Measurements from ENCODE around the gene MAML3.

The MAML3 gene

DNA sequence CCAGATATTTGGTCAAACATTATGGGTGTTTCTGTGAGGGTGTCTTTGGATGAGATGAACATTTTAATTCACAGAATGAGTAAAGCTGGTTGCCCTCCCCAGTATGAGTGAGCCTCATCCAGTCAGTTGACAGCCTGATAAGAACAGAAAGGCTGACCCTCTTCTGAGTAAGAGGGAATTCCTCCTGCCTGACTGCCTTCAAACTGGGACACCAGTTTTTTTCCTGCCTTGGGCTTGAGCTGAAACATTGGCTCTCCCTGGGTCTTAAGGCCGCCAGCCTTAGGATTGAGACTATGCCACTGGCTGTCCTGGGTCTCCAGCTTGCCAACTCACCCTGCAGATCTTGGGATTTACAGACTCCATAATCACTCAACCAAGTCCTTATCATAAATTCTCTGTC is 14.5 kb upstream of the MAML3 start:
- no peak for DNase-seq (ENCODE audit: low spot score)
- H3K79me1 ChIP-seq (ENCODE audit: low read depth, low read length), result no peaks in the 10 kb centered on the region
- H3K4ac ChIP-seq (ENCODE audit: low read length), result no peak overlapping the region
- H3K4me3 ChIP-seq (ENCODE audit: low read length in 2 of 2), result no peak overlapping the region
- H2BK5ac ChIP-seq (ENCODE audit: low read length), result no peak overlapping the region
- no peak overlapping the region for H3K14ac ChIP-seq (ENCODE audit: low read length)
- H2BK15ac ChIP-seq (ENCODE audit: low read length), result no peak overlapping the region
- H3K18ac ChIP-seq (ENCODE audit: low read length), result no peak overlapping the region
- no peak overlapping the region for H3K9ac ChIP-seq (ENCODE audit: low read depth, low read length, poor library complexity)
- no peaks in the 10 kb centered on the region for H3K4me1 ChIP-seq (ENCODE audit: control insufficient read depth in 2 of 2, insufficient read depth in 1 of 2, low read depth in 1 of 2, low read length in 2 of 2)
- H3K36me3 ChIP-seq (replicated peaks in 1 of 2; ENCODE audit: control insufficient read depth in 2 of 2, insufficient read depth in 2 of 2, low read length in 2 of 2), result no peaks in the 10 kb centered on the region
- H2AK5ac ChIP-seq (ENCODE audit: low read depth, low read length), result no peak overlapping the region
- no peak overlapping the region for H2BK12ac ChIP-seq (ENCODE audit: low read length)
- no peak overlapping the region for H3K27ac ChIP-seq (replicated peaks; ENCODE audit: low read length)
- H2BK120ac ChIP-seq (ENCODE audit: low read depth, low read length), result no peak overlapping the region
- no peak overlapping the region for H3K4me2 ChIP-seq (ENCODE audit: insufficient read depth, low read length, poor library complexity, severe bottlenecking)
- no CpG with 5 or more reads among the region's 1 CpG for WGBS, 2 donors (ENCODE audit: extremely low coverage in 2 of 2, insufficient read length in 2 of 2, insufficient replicate concordance in 1 of 2)
- no peak overlapping the region for H2AFZ ChIP-seq (ENCODE audit: low read length)
- no peaks in the 10 kb centered on the region for H3K9me3 ChIP-seq (replicated peaks in 1 of 2; ENCODE audit: control insufficient read depth in 2 of 2, insufficient read depth in 1 of 2, low read depth in 1 of 2, low read length in 2 of 2)
- no peaks in the 10 kb centered on the region for H3K27me3 ChIP-seq (ENCODE audit: control insufficient read depth in 3 of 3, insufficient read depth in 3 of 3, low read depth in 1 of 3, low read length in 3 of 3)
- H4K8ac ChIP-seq (ENCODE audit: low read depth, low read length), result no peak overlapping the region
- H4K91ac ChIP-seq (ENCODE audit: low read depth, low read length, poor library complexity), result no peak overlapping the region
- no peak overlapping the region for H3K23ac ChIP-seq (ENCODE audit: low read depth, low read length, poor library complexity)

DNA sequence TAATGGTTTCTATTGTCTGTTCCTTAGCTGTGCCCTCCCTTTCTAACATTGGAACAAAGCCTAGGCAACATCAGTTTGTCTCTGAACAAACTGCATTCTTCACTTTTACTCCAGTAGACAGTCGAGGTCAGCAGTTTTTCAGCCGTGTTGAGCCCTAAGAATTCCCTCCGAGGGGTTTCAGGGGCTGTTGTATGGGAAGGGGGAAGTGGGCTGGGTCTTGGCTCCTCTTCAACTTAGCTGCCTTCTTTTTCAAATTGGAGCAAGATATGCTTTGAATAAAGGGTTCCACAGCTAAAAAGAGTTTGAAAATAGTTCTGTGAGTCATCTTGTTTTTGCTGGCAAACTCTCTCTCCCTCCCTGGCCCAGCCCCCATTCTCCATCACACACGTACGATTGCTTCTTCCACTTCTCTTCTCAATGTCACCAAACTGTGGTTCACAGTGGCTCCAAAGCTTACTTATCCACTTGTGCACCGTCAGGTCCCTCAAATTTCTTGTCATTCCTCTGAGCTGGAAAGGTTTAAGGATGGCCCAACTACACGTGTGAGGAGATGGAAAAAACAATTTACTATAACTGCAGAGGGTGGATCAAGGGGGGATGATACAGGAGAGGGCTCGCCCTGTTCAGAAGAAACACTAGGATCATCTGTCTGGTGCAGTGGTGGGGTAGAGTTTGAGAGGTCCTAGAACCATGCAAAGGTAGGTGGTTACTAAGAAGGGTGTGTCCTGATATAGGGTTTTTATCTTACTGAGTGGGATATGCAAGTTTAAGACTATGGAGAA is 9.2 kb upstream of the MAML3 start:
- H4K8ac ChIP-seq (ENCODE audit: low read depth, low read length), result no peak overlapping the region
- no peaks in the 10 kb centered on the region for H3K36me3 ChIP-seq (replicated peaks in 1 of 2; ENCODE audit: control insufficient read depth in 2 of 2, insufficient read depth in 2 of 2, low read length in 2 of 2)
- no peak overlapping the region for H3K18ac ChIP-seq (ENCODE audit: low read length)
- no peak overlapping the region for H3K27ac ChIP-seq (replicated peaks; ENCODE audit: low read length)
- no peaks in the 10 kb centered on the region for H3K79me1 ChIP-seq (ENCODE audit: low read depth, low read length)
- DNase-seq (ENCODE audit: low spot score), result no peak
- H3K14ac ChIP-seq (ENCODE audit: low read length), result no peak overlapping the region
- no peak overlapping the region for H3K4me3 ChIP-seq (ENCODE audit: low read length in 2 of 2)
- peak overlapping the region; percentile 79 for H2AFZ ChIP-seq (ENCODE audit: low read length)
- no peaks in the 10 kb centered on the region for H3K27me3 ChIP-seq (ENCODE audit: control insufficient read depth in 3 of 3, insufficient read depth in 3 of 3, low read depth in 1 of 3, low read length in 3 of 3)
- H3K23ac ChIP-seq (ENCODE audit: low read depth, low read length, poor library complexity), result no peak overlapping the region
- H3K4me2 ChIP-seq (ENCODE audit: insufficient read depth, low read length, poor library complexity, severe bottlenecking), result no peak overlapping the region
- H4K91ac ChIP-seq (ENCODE audit: low read depth, low read length, poor library complexity), result no peak overlapping the region
- H2BK12ac ChIP-seq (ENCODE audit: low read length), result no peak overlapping the region
- no peak overlapping the region for H2AK5ac ChIP-seq (ENCODE audit: low read depth, low read length)
- WGBS, 2 donors (ENCODE audit: extremely low coverage in 2 of 2, insufficient read length in 2 of 2, insufficient replicate concordance in 1 of 2), result no CpG with 5 or more reads among the region's 8 CpGs
- H2BK5ac ChIP-seq (ENCODE audit: low read length), result no peak overlapping the region
- no peak overlapping the region for H2BK120ac ChIP-seq (ENCODE audit: low read depth, low read length)
- H3K4me1 ChIP-seq (ENCODE audit: control insufficient read depth in 2 of 2, insufficient read depth in 1 of 2, low read depth in 1 of 2, low read length in 2 of 2), result peaks cover 0 to 2% of the 10 kb centered on the region in 2 donors
- no peak overlapping the region for H3K9ac ChIP-seq (ENCODE audit: low read depth, low read length, poor library complexity)
- H2BK15ac ChIP-seq (ENCODE audit: low read length), result no peak overlapping the region
- peaks cover 0 to 2% of the 10 kb centered on the region in 2 donors for H3K9me3 ChIP-seq (replicated peaks in 1 of 2; ENCODE audit: control insufficient read depth in 2 of 2, insufficient read depth in 1 of 2, low read depth in 1 of 2, low read length in 2 of 2)
- no peak overlapping the region for H3K4ac ChIP-seq (ENCODE audit: low read length)

DNA sequence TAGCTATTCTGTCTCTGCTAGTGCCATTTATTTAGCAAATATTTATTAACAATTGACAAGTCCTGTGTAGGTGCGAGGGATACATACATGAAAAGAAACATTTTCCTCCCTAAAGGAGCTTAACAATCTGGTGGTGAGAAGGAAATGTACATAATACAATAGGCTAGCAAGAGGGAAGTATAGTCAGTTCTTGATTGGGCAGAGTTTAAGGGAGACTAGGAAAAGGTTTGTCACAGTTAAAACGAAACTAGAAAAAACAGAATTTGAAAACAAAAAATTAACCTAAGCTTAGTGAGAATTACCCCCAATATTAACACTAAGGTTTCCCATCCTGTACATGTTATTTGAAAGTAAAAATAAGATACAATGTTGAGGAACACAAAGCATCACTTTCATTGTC is 8.6 kb upstream of the MAML3 start:
- DNase-seq (ENCODE audit: low spot score), result no peak
- H2BK5ac ChIP-seq (ENCODE audit: low read length), result no peak overlapping the region
- H3K4me2 ChIP-seq (ENCODE audit: insufficient read depth, low read length, poor library complexity, severe bottlenecking), result no peak overlapping the region
- no peak overlapping the region for H2BK15ac ChIP-seq (ENCODE audit: low read length)
- H3K4me3 ChIP-seq (ENCODE audit: low read length in 2 of 2), result no peak overlapping the region
- no peak overlapping the region for H3K23ac ChIP-seq (ENCODE audit: low read depth, low read length, poor library complexity)
- H2AFZ ChIP-seq (ENCODE audit: low read length), result peak overlapping the region; percentile 79
- H3K36me3 ChIP-seq (replicated peaks in 1 of 2; ENCODE audit: control insufficient read depth in 2 of 2, insufficient read depth in 2 of 2, low read length in 2 of 2), result no peaks in the 10 kb centered on the region
- H2AK5ac ChIP-seq (ENCODE audit: low read depth, low read length), result no peak overlapping the region
- peaks cover 0 to 2% of the 10 kb centered on the region in 2 donors for H3K9me3 ChIP-seq (replicated peaks in 1 of 2; ENCODE audit: control insufficient read depth in 2 of 2, insufficient read depth in 1 of 2, low read depth in 1 of 2, low read length in 2 of 2)
- no peak overlapping the region for H2BK12ac ChIP-seq (ENCODE audit: low read length)
- no CpG with 5 or more reads among the region's 2 CpGs for WGBS, 2 donors (ENCODE audit: extremely low coverage in 2 of 2, insufficient read length in 2 of 2, insufficient replicate concordance in 1 of 2)
- no peak overlapping the region for H3K18ac ChIP-seq (ENCODE audit: low read length)
- H3K27me3 ChIP-seq (ENCODE audit: control insufficient read depth in 3 of 3, insufficient read depth in 3 of 3, low read depth in 1 of 3, low read length in 3 of 3), result no peaks in the 10 kb centered on the region
- H3K4ac ChIP-seq (ENCODE audit: low read length), result no peak overlapping the region
- no peak overlapping the region for H3K9ac ChIP-seq (ENCODE audit: low read depth, low read length, poor library complexity)
- no peak overlapping the region for H3K27ac ChIP-seq (replicated peaks; ENCODE audit: low read length)
- no peak overlapping the region for H2BK120ac ChIP-seq (ENCODE audit: low read depth, low read length)
- no peak overlapping the region for H4K91ac ChIP-seq (ENCODE audit: low read depth, low read length, poor library complexity)
- no peaks in the 10 kb centered on the region for H3K79me1 ChIP-seq (ENCODE audit: low read depth, low read length)
- H3K4me1 ChIP-seq (ENCODE audit: control insufficient read depth in 2 of 2, insufficient read depth in 1 of 2, low read depth in 1 of 2, low read length in 2 of 2), result peaks cover 0 to 2% of the 10 kb centered on the region in 2 donors
- H4K8ac ChIP-seq (ENCODE audit: low read depth, low read length), result no peak overlapping the region
- H3K14ac ChIP-seq (ENCODE audit: low read length), result no peak overlapping the region

GRCh38 chr4:140158365-140159030 is 4.5 kb upstream of the MAML3 start:
- Histone ChIP-seq H3K18ac (ENCODE audit: low read length) (no peak overlapping the region), H3K36me3 (replicated peaks in 1 of 2; ENCODE audit: control insufficient read depth in 2 of 2, insufficient read depth in 2 of 2, low read length in 2 of 2) (no peaks in the 10 kb centered on the region), H2BK120ac (ENCODE audit: low read depth, low read length) (no peak overlapping the region), H2AK5ac (ENCODE audit: low read depth, low read length) (no peak overlapping the region), H4K91ac (ENCODE audit: low read depth, low read length, poor library complexity) (no peak overlapping the region), H3K4me3 (ENCODE audit: low read length in 2 of 2) (no peak overlapping the region), H3K23ac (ENCODE audit: low read depth, low read length, poor library complexity) (no peak overlapping the region), H2BK12ac (ENCODE audit: low read length) (no peak overlapping the region), H3K4me1 (ENCODE audit: control insufficient read depth in 2 of 2, insufficient read depth in 1 of 2, low read depth in 1 of 2, low read length in 2 of 2) (peaks cover 2 to 5% of the 10 kb centered on the region in 2 donors), H3K4ac (ENCODE audit: low read length) (no peak overlapping the region), H3K79me1 (ENCODE audit: low read depth, low read length) (no peaks in the 10 kb centered on the region), H3K27ac (replicated peaks; ENCODE audit: low read length) (no peak overlapping the region), H2AFZ (ENCODE audit: low read length) (no peak overlapping the region), H2BK15ac (ENCODE audit: low read length) (no peak overlapping the region), H4K8ac (ENCODE audit: low read depth, low read length) (no peak overlapping the region), H3K9me3 (replicated peaks in 1 of 2; ENCODE audit: control insufficient read depth in 2 of 2, insufficient read depth in 1 of 2, low read depth in 1 of 2, low read length in 2 of 2) (peaks cover 0 to 2% of the 10 kb centered on the region in 2 donors), H3K27me3 (ENCODE audit: control insufficient read depth in 3 of 3, insufficient read depth in 3 of 3, low read depth in 1 of 3, low read length in 3 of 3) (no peaks in the 10 kb centered on the region), H3K9ac (ENCODE audit: low read depth, low read length, poor library complexity) (no peak overlapping the region), H2BK5ac (ENCODE audit: low read length) (no peak overlapping the region), H3K14ac (ENCODE audit: low read length) (no peak overlapping the region), H3K4me2 (ENCODE audit: insufficient read depth, low read length, poor library complexity, severe bottlenecking) (no peak overlapping the region)
- DNase-seq (ENCODE audit: low spot score), result no peak
- no CpG with 5 or more reads among the region's 3 CpGs for WGBS, 2 donors (ENCODE audit: extremely low coverage in 2 of 2, insufficient read length in 2 of 2, insufficient replicate concordance in 1 of 2)
